Measurements from ENCODE around the gene PTPRG. TPM values are rescaled to one million over a fixed set of nuclear protein-coding genes. Genes with fewer than 3 reads are reported as not detected.

The PTPRG gene
- total RNA-seq, 1 experiment from 2014 or later = 0.73 TPM

DNA sequence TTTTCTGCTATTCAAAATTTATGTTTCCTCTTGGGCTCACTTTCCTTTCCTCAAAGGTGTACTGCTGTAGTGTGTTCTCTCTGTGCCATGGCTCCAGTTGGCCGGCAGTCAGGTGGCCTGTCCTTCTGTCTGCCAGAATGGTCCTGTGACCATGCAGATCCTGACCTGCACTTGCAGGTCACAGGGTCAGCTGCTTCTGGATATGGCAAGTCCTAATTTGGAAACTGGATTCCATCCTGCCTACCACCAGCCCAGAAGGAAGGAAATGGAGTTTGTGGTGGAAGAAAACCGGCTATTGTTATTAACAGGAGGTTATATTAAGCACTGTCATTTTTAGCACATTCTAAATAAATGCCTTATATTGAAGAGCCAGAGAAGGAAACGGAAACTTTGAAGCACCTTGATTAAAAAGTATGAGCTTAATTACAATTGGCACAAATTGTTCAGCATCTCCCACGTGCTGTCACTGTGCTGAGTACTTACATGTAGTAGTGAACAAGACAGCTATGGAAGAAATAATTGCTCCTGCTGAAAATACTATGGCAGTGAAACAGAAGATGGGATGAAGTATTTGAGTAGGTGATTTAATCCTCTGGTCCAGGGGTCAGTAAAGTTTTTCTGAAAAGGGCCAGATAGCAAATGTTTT lies 362.8 kb downstream of the PTPRG start:
- CTCF ChIA-PET = no interaction called here
- no peaks in the 10 kb centered on the region for H3K27me3 ChIP-seq (ENCODE audit: low read length)
- no peaks in the 10 kb centered on the region for H3K36me3 ChIP-seq (ENCODE audit: low read depth, low read length)
- BruUV-seq (replicated peaks) = no TSS peak
- H4K20me1 ChIP-seq (ENCODE audit: low read length) = no peaks in the 10 kb centered on the region
- no peak for DNase-seq
- no peaks in the 10 kb centered on the region for H3K79me2 ChIP-seq (ENCODE audit: low read length)
- TF ChIP-seq EZH2phosphoT487 (IDR thresholded peaks at IDR 0.05; ENCODE audit: borderline replicate concordance, low read length) (no peak), EZH2 (IDR thresholded peaks at IDR 0.05; ENCODE audit: low read length, unreplicated experiment) (no peak)
- TF ChIP-seq, protein P1, sequence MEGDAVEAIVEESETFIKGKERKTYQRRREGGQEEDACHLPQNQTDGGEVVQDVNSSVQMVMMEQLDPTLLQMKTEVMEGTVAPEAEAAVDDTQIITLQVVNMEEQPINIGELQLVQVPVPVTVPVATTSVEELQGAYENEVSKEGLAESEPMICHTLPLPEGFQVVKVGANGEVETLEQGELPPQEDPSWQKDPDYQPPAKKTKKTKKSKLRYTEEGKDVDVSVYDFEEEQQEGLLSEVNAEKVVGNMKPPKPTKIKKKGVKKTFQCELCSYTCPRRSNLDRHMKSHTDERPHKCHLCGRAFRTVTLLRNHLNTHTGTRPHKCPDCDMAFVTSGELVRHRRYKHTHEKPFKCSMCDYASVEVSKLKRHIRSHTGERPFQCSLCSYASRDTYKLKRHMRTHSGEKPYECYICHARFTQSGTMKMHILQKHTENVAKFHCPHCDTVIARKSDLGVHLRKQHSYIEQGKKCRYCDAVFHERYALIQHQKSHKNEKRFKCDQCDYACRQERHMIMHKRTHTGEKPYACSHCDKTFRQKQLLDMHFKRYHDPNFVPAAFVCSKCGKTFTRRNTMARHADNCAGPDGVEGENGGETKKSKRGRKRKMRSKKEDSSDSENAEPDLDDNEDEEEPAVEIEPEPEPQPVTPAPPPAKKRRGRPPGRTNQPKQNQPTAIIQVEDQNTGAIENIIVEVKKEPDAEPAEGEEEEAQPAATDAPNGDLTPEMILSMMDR (conservative IDR thresholded peaks at IDR 0.05; ENCODE audit: low read depth, low read length) = no peak
- H3K9ac ChIP-seq (ENCODE audit: low read length) = no peak overlapping the region
- H3K9me3 ChIP-seq (ENCODE audit: low read length) = 0 out of 2 replicates have a peak, but pooled peaks cover 1% of the 10 kb centered on the region
- POLR2A ChIA-PET (ENCODE audit: unreplicated experiment) = no interaction called here
- no peak overlapping the region for H3K4me3 ChIP-seq (ENCODE audit: low read length)
- H3K4me2 ChIP-seq (ENCODE audit: low read length) = no peak overlapping the region
- no peak overlapping the region for H3K27ac ChIP-seq (ENCODE audit: low read length)
- no peak for ATAC-seq
- intact Hi-C loops (cut with micrococcal nuclease) = no loop called here
- H2AFZ ChIP-seq (ENCODE audit: low read length) = no peak overlapping the region
- no peaks in the 10 kb centered on the region for H3K9me2 ChIP-seq (replicated peaks; ENCODE audit: low read length)
- no peaks in the 10 kb centered on the region for H3K4me1 ChIP-seq (ENCODE audit: insufficient read depth, low read length)
- H3F3A ChIP-seq (ENCODE audit: low read length, unreplicated experiment) = no peaks in the 10 kb centered on the region

DNA sequence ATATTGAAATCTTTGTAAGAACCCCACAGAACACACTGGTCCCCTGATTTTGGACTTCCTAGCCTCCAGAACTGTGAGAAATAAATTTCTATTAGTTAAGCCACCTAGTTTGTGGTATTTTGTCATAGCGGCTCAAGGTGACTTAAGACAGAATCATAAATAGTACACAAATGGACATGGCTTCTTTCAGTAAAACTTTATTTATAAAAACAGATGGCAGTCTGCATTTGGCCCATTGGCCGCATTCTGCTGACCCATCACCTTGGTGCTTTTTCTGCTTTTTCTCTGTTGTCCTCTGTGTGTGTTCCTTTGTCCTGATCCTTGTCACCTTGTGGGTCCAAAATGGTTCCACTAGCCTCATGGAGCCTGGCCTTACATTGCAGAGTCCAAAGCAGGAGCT lies 363.6 kb downstream of the PTPRG start:
- DNase-seq (no peak), ATAC-seq (no peak)
- no TSS peak for BruUV-seq (replicated peaks)
- ChIA-PET POLR2A (ENCODE audit: unreplicated experiment) (no interaction called here), CTCF (no interaction called here)
- Histone ChIP-seq H3K27me3 (ENCODE audit: low read length) (no peaks in the 10 kb centered on the region), H3K9ac (ENCODE audit: low read length) (no peak overlapping the region), H3K36me3 (ENCODE audit: low read depth, low read length) (no peaks in the 10 kb centered on the region), H4K20me1 (ENCODE audit: low read length) (no peaks in the 10 kb centered on the region), H3K9me3 (ENCODE audit: low read length) (no peaks in the 10 kb centered on the region), H3K27ac (ENCODE audit: low read length) (no peak overlapping the region), H3K9me2 (replicated peaks; ENCODE audit: low read length) (no peaks in the 10 kb centered on the region), H3F3A (ENCODE audit: low read length, unreplicated experiment) (no peaks in the 10 kb centered on the region), H3K4me1 (ENCODE audit: insufficient read depth, low read length) (no peaks in the 10 kb centered on the region), H3K79me2 (ENCODE audit: low read length) (no peaks in the 10 kb centered on the region), H2AFZ (ENCODE audit: low read length) (no peak overlapping the region), H3K4me3 (ENCODE audit: low read length) (no peak overlapping the region), H3K4me2 (ENCODE audit: low read length) (no peak overlapping the region)
- no peak for TF ChIP-seq EZH2 (IDR thresholded peaks at IDR 0.05; ENCODE audit: low read length, unreplicated experiment)
- intact Hi-C loops (cut with micrococcal nuclease) = no loop called here

- no TSS peak for BruUV-seq (replicated peaks)
- Histone ChIP-seq H3K9me3 (ENCODE audit: low read length) (no peaks in the 10 kb centered on the region), H3K4me3 (ENCODE audit: low read length) (no peak overlapping the region), H4K20me1 (ENCODE audit: low read length) (no peaks in the 10 kb centered on the region), H3K9me2 (replicated peaks; ENCODE audit: low read length) (no peaks in the 10 kb centered on the region), H3K4me2 (ENCODE audit: low read length) (no peak overlapping the region), H3K4me1 (ENCODE audit: insufficient read depth, low read length) (no peaks in the 10 kb centered on the region), H2AFZ (ENCODE audit: low read length) (no peak overlapping the region), H3K9ac (ENCODE audit: low read length) (no peak overlapping the region), H3K27ac (ENCODE audit: low read length) (no peak overlapping the region), H3K27me3 (ENCODE audit: low read length) (no peaks in the 10 kb centered on the region), H3K36me3 (ENCODE audit: low read depth, low read length) (no peaks in the 10 kb centered on the region), H3K79me2 (ENCODE audit: low read length) (no peaks in the 10 kb centered on the region), H3F3A (ENCODE audit: low read length, unreplicated experiment) (no peaks in the 10 kb centered on the region)
- no peak for ATAC-seq
- CTCF ChIA-PET = no interaction called here
- POLR2A ChIA-PET (ENCODE audit: unreplicated experiment) = no interaction called here
- TF ChIP-seq EZH2phosphoT487 (IDR thresholded peaks at IDR 0.05; ENCODE audit: borderline replicate concordance, low read length) (no peak), EZH2 (IDR thresholded peaks at IDR 0.05; ENCODE audit: low read length, unreplicated experiment) (no peak)
- TF ChIP-seq, protein P1 (conservative IDR thresholded peaks at IDR 0.05; ENCODE audit: low read depth, low read length) = no peak
- intact Hi-C loops (cut with micrococcal nuclease) = no loop called here
- no peak for DNase-seq
These were observed 364.4 kb downstream of the PTPRG start for GRCh38 chr3:61925721-61926120.

Data from PC-3 (cell line).